AG04450 (cell line): ENCODE results near the gene SLC9A5. TPM values are rescaled to one million over a fixed set of nuclear protein-coding genes. Genes with fewer than 3 reads are reported as not detected.

Source experiments
- CTCF ChIA-PET: fragments of 300-600, 350-600 bp; formaldehyde crosslinking; extraction: SDS; loops from one replicate; lab custom pipeline; 2022; ENCODE audit warnings: antibody characterized with exemption, inconsistent platforms; lab: Charles Lee
- POLR2A ChIA-PET: fragments of 350-600 bp; formaldehyde crosslinking; extraction: SDS; loops from one replicate; lab custom pipeline; 2021; ENCODE audit warnings: antibody characterized with exemption, inconsistent platforms; lab: Yijun Ruan, JAX
- DNase-seq: peaks from one replicate; pipeline ENCODE4 v3.0.0-alpha.2; 2011; ENCODE audit warnings: low read depth, low spot score
- H3K27ac ChIP-seq: one replicate; pipeline ENCODE4 v1.5.1; 2012; ENCODE audit warnings: low read depth, low read length, control low read depth
- H3K27me3 ChIP-seq: one replicate; pipeline ENCODE4 v1.6.0; 2012; ENCODE audit warnings: low read length; ENCODE audit not compliant: control insufficient read depth, insufficient read depth
- H3K4me3 ChIP-seq: 2 replicates; pipeline ENCODE4 v1.5.1; 2011; ENCODE audit warnings: mild to moderate bottlenecking, low read depth, low read length, control low read depth
- H3K9me3 ChIP-seq: 2 replicates; pipeline ENCODE4 v1.5.1; 2012; ENCODE audit warnings: low read length; ENCODE audit not compliant: control insufficient read depth, insufficient read depth
- polyA plus RNA-seq: library from polyadenylated mRNA; depleted of rRNA; stranded (reverse); fragments of >200 nt; gene quantifications from 2 replicates; pipeline ENCODE4 v1.2.3, GENCODE V29; 2011
- TF ChIP-seq, protein P1 (sequence below): IDR thresholded peaks from 2 replicates; pipeline ENCODE4 v1.5.1; 2011; ENCODE audit warnings: low read depth, low read length, control low read depth, inconsistent platforms

SLC9A5 gene
- polyA plus RNA-seq, 1 experiment: 2.4 TPM

- ChIA-PET CTCF (no interaction called here), POLR2A (interaction anchor here (1.4 kb wide), 1 partner anchor 18 kb away, joined by 3 read pairs; no protein-coding TSS in a partner anchor)
- Histone ChIP-seq H3K27ac (peak overlapping the region; percentile 21), H3K9me3 (no peaks in the 10 kb centered on the region), H3K27me3 (no peaks in the 10 kb centered on the region), H3K4me3 (no peak overlapping the region)
- DNase-seq: no peak
- TF ChIP-seq, protein P1, sequence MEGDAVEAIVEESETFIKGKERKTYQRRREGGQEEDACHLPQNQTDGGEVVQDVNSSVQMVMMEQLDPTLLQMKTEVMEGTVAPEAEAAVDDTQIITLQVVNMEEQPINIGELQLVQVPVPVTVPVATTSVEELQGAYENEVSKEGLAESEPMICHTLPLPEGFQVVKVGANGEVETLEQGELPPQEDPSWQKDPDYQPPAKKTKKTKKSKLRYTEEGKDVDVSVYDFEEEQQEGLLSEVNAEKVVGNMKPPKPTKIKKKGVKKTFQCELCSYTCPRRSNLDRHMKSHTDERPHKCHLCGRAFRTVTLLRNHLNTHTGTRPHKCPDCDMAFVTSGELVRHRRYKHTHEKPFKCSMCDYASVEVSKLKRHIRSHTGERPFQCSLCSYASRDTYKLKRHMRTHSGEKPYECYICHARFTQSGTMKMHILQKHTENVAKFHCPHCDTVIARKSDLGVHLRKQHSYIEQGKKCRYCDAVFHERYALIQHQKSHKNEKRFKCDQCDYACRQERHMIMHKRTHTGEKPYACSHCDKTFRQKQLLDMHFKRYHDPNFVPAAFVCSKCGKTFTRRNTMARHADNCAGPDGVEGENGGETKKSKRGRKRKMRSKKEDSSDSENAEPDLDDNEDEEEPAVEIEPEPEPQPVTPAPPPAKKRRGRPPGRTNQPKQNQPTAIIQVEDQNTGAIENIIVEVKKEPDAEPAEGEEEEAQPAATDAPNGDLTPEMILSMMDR: peak; percentile 34; the same call in 1 of the 2 replicates
Observed at GRCh38 chr16:67294938-67295361, 46.2 kb downstream of the SLC9A5 start.

DNA sequence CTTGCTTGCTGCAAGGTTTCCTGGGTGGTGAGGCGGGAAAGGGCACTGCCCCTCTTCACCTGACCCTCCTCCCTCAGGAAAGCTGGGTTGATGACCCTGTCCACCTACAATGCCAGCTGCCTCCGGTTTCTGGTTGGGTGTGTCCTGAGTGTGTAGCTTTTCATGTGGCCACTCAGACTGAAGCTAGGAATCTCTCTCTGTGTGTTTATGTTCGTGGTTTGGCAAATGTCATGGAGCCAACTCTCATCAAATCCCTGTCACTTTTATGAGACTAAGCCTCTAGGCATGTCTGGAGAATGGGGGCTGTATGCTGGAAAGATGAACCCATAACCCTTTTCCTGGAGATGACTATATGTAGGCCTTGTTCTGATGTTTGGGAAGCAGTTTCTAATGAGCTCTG, 47.6 kb downstream of the SLC9A5 start:
- H3K27me3 ChIP-seq: no peaks in the 10 kb centered on the region
- no peak overlapping the region for H3K27ac ChIP-seq
- DNase-seq: no peak
- TF ChIP-seq, protein P1: no peak
- POLR2A ChIA-PET: interaction anchor here (0.9 to 1.4 kb wide), 3 partner anchors 15 to 49 kb away, joined by 3 to 5 read pairs (median 4); partner anchors contain the start of gene FHOD1
- H3K9me3 ChIP-seq: no peaks in the 10 kb centered on the region
- CTCF ChIA-PET: interaction anchor here (1.2 to 1.5 kb wide), 2 partner anchors 43 to 185 kb away, joined by 3 to 4 read pairs; no protein-coding TSS in a partner anchor
- no peak overlapping the region for H3K4me3 ChIP-seq

DNA sequence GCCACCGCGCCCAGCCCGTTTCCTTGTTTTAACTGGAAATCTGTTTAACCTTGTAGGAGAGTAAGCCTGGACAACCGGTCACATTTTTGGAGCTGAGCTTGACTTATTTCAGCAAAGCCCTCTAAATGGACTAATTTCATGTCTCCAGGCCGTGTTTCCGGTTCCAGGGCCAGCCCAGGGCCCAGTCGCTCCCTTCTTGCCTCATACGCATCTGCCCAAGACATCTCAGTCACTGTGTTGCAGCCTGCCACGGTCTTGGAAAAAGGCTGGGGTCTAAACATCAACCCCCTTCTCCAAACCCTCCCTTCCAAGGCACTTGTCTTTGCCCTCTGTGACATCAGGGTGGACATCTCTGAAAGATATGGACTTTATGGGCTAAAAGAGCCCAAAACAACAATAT, 49.5 kb downstream of the SLC9A5 start:
- no peak for DNase-seq
- Histone ChIP-seq H3K9me3 (no peaks in the 10 kb centered on the region), H3K4me3 (no peak overlapping the region), H3K27me3 (no peaks in the 10 kb centered on the region), H3K27ac (no peak overlapping the region)
- CTCF ChIA-PET: no interaction called here
- TF ChIP-seq, protein P1: no peak
- POLR2A ChIA-PET: no interaction called here

- ChIA-PET POLR2A (no interaction called here), CTCF (interaction anchor here (1.0 kb wide), 1 partner anchor 9 kb away, joined by 3 read pairs; no protein-coding TSS in a partner anchor)
- Histone ChIP-seq H3K27me3 (no peaks in the 10 kb centered on the region), H3K4me3 (no peak overlapping the region), H3K9me3 (no peaks in the 10 kb centered on the region), H3K27ac (no peak overlapping the region)
- TF ChIP-seq, protein P1: no peak
- no peak for DNase-seq
Observed at GRCh38 chr16:67299269-67299668, 50.5 kb downstream of the SLC9A5 start.

GRCh38 chr16:67301080-67301782, 52.5 kb downstream of the SLC9A5 start:
- TF ChIP-seq, protein P1: no peak
- POLR2A ChIA-PET: no interaction called here
- H3K9me3 ChIP-seq: peaks cover 7% of the 10 kb centered on the region
- CTCF ChIA-PET: no interaction called here
- no peak for DNase-seq
- no peak overlapping the region for H3K27ac ChIP-seq
- no peak overlapping the region for H3K4me3 ChIP-seq
- no peaks in the 10 kb centered on the region for H3K27me3 ChIP-seq
